SKM-1 treated with dmso at 0.1 percent for 144 hours (cell line): Measurements from ENCODE around the gene AHSA1.
A peak's percentile ranks its signal among the peaks of the same experiment; 100 is the strongest.
"Not testable (repeated sequence)": the region's sequence is repeated elsewhere in the genome, so short reads cannot be mapped to it uniquely, and the experiment has no call there.

Source experiments
- DNase-seq: peaks from one replicate; lab custom pipeline; 2025; ENCODE audit not compliant: unreplicated experiment; lab: John Stamatoyannopoulos, UW

AHSA1 gene

DNA sequence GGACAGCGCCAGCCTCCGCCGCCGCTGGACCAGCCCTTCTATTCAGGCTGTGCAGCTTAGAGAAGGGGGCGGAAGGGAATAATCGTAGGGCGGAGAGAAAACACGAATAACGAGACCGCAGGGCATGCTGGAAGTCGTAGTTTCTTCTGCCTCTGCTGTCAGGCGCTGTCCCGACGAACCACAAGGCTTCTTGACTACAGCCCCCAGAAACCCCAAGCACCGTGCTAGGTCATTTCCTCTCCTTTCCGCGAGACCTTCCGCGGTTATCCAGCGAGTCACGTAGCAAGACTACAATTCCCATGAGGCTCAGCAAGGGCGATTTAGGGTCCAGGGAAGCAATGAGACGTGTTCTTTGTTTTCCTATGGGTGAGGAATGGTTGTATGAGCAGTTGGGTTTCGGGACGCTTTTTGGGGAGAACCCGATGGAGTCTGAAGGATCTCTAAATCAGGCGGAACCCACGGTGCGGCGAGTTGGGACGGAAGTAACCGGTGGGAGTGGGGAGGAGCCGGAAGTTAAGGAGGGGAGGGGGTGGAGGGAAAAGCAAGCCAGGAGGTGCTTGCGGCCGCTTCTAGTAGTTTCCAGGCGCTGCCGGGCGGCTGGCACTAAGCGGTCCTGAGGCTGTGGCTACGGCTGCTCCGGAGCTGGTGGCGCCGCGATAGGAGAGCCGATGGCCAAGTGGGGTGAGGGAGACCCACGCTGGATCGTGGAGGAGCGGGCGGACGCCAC is at the start of gene AHSA1, which contains the start of gene VIPAS39:
TSS of gene AHSA1 (plus strand) at position 572 of the 727 bp plus-strand sequence. CDS start at position 669, 97 bp downstream.
TSS of gene VIPAS39 (minus strand) at position 80 of the 727 bp plus-strand sequence. CDS start 3,499 bp downstream, outside the sequence.
- peak; percentile 84 for DNase-seq

- no peak for DNase-seq
Measured at GRCh38 chr14:77409131-77409533, 48.8 kb upstream of the AHSA1 start.

GRCh38 chr14:77415403-77416030 is 42.4 kb upstream of the AHSA1 start:
- not testable (repeated sequence) for DNase-seq

DNA sequence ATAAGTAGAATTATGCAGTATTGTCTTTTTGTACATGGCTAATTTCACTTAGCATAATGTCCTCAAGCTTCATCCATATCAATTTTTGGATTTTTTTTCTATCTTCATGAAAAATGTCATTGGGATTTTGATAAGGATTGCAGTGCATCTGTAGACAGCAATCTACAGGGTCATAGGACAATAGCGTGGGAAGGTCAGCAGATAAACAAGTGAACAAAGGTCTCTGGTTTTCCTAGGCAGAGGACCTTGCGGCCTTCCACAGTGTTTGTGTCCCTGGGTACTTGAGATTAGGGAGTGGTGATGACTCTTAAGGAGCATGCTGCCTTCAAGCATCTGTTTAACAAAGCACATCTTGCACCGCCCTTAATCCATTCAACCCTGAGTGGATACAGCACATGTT is 41.8 kb upstream of the AHSA1 start:
- not testable (repeated sequence) for DNase-seq

DNA sequence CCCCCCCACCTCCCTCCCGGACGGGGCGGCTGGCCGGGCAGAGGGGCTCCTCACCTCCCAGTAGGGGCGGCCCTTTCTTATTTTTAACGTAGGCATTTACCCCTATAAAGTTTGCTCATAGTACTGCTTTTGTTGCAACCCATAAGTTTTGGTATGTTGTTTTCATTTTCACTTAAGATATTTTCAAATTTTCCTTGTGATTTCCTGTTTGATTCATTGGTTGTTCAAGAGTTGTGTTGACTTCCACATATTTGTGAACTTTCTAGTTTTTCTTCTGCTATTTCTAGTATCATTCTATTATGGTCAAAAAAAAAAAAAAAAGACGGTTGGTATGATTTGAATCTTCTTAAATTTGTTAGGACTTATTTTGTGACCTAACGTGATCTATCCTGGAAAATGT is 41.1 kb upstream of the AHSA1 start:
- no peak for DNase-seq

GRCh38 chr14:77421201-77421600 is 36.7 kb upstream of the AHSA1 start:
- DNase-seq = no peak

- DNase-seq = no peak
Measured at GRCh38 chr14:77423423-77423822, 34.5 kb upstream of the AHSA1 start, which contains the start of gene NOXRED1. TSS of gene NOXRED1 (minus strand) at chr14:77423523. CDS start at chr14:77422889, 634 bp downstream.

DNA sequence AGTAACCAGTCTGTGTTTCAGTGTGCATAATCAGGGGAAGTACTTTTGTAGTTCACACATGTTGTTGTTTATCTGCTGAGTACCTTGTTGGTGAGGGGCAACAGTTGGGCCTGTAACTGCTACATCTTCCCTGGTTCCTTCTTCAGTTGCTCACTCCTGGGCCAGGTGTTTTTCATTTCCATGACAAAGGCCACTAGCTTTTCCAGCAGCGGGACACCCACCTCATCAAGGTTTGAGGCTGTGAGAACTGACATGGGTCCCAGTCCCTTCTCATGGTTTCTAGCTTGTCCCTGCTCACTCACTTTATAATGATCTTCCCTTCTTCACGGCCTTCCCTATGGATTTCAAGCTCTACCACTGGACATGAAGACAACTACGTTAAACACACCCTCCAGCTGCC is 33.0 kb upstream of the AHSA1 start:
- no peak for DNase-seq

DNA sequence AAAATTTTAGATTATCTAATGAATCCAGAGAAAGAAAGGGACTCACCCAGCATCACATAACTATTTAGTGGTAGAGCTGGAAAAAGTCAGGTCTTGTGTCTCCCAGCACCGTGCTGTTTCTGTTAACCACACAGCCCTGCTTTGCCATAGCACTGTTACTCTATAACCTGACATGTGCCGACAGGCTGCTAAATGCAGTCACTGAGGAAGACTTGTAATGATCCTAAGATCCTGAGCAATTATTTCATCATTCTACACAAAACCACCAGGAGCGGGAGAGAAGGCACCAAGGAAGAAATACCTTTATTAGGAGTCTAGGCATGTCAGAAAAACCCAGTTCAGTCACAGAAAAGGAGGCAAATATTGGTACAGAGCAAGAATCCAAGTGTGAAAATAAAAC is 31.5 kb upstream of the AHSA1 start:
- DNase-seq = no peak

DNA sequence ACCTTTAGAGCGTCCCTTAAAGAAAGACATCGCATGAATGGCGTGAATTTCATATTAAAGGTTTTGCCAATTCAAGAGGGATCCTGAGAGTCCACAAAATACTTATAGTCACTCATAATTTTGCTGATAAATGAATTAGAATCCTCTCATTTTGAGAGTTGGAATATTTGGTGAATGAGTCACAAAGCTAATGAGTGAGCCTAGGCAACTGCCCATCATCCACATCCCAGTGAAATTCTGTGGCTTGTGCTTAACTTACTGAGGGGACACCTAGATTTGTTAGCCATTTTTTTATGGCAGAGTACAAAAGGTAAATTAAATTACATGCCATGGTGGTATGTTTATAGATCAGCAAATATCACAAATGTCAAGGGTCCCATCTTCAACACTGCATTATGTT is 21.9 kb upstream of the AHSA1 start:
- DNase-seq = no peak

DNA sequence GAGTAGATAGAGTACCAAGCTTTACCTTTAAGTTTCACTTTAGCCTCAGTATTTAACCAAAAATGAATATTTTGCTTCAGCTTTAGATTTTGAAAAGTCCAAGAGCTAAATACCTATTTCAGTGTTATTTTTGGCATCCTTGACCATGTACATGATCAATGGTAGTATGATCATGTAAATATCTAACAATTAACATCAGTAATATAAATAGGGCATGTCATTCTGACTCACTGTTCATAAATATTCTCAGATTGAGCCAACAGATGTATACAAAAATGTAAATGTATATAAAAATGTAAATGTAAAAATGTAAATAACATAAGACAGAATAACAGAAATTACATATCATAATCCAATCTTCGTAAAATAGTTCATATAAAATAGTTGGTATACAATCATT is 19.3 kb upstream of the AHSA1 start:
- no peak for DNase-seq

DNA sequence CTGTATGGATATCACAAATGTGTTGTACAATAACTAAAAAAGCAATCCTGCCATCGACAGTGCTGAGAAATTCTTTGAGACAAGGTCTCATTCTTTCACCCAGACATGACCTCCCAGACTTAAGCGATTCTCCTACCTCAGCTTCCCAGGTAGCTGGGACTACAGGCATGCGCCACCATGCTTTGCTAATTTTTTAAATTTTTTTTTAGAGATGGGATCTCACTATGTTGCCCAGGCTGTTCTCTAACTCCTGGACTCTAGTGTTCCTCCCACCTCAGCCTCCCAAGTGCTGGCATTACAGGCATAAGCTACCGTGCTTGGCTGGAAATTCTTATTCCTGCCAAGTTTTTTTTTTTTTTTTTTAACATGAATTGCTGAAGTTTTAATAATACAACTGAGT is 18.0 kb upstream of the AHSA1 start:
- no peak for DNase-seq

- no peak for DNase-seq
Measured at GRCh38 chr14:77442196-77442595, 15.7 kb upstream of the AHSA1 start.

- DNase-seq = no peak
Measured at GRCh38 chr14:77455966-77456640, 1.8 kb upstream of the AHSA1 start.

GRCh38 chr14:77457115-77457521 is 775 bp upstream of the AHSA1 start:
- no peak for DNase-seq

- DNase-seq = peak; percentile 0
Measured at GRCh38 chr14:77458249-77458950, 507 bp downstream of the AHSA1 start.

DNA sequence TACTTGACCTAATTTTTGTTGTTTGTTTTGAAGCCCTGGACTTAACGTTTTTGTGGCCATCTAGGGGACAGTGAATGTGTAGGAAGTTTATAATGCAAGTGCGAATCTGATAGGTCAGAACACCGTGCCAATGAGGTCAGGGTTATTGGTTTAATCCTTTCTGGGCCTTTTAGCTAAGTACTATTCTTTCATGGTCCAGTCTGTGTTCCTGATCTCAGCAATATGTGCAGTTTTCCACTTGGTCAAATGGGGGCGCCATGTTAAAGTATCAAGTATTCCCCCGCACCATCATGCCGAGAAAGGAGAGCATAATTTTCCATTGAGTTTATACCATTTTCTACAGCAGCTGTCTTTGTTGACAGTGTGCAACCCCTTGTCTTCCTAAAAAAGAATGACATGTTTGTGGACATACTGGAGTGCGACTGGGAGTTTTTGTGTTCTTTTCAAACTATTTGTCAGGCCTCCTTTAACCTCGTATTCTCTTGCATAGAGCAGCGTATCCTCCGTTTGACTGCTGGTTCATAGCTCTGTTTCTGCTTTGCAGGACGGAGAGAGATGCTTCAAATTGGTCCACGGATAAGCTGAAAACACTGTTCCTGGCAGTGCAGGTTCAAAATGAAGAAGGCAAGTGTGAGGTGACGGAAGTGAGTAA is 1.3 kb downstream of the AHSA1 start:
- DNase-seq = peak; percentile 23

- DNase-seq = no peak
Measured at GRCh38 chr14:77467801-77468200, 9.9 kb downstream of the AHSA1 start.

- no peak for DNase-seq
Measured at GRCh38 chr14:77469067-77469505, 11.2 kb downstream of the AHSA1 start.

- DNase-seq = no peak
Measured at GRCh38 chr14:77469539-77469938, 11.6 kb downstream of the AHSA1 start.
